ENCODE measurements around the gene LBHD1. TPM values are rescaled to one million over a fixed set of nuclear protein-coding genes. Genes with fewer than 3 reads are reported as not detected.

Gene LBHD1
- total and polyA plus RNA-seq, 2 of the 13 experiments (the other 11 are each of a cell fraction or from before 2014, with no cell fraction given), result 3.2 to 3.7 TPM

DNA sequence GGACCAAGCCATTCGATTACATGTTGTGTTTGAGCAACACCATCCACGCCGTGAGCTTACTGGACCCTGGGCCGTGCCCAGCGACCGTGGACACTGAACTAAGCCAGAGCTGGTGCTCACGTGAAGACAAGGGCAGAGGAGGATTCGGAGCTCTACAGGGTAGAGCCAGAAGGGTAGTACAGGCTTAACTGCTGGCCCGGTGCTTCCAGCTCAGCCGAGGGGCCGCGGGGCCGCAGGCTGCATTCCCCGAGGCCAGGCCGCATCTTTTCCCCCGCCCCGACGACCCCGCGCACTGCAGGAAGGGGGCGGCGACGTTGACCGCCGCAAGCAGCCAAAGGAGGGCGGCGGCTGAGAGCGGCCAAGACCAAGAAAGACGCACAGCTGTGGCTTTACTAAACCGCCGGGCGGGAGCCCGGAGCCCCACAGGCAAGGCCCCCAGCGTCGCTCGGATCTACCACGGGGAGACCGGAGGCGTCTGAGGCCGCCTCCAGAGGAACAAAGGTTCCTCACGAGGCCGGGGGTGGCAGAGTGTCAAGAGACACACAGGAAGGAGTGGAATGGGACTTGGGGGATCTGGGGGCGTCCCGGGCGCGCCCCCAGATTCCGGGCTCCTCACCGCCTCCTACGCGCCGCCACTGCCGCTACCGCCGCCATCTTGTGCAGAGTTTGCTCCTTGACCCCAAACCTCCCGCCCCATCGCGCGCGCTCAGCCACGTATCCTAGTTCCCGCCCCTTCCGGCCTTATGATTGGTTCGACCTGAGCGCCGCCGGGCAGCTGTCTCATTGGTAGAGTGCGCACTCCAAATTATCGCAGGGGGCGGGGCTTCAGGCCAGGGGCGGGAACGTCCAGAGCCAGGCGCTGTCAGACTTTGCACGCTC is 25.9 kb downstream of the LBHD1 start, which contains the start of gene GANAB (continued):
- TF ChIP-seq ZNF704 (CRISPR knock-in tag; IDR thresholded peaks at IDR 0.05; ENCODE audit: borderline replicate concordance) (no peak; the same call in 1 of the 2 replicates), KDM5B (CRISPR knock-in tag; IDR thresholded peaks at IDR 0.05; ENCODE audit: borderline replicate concordance) (peak; percentile 74), SP4 (CRISPR knock-in tag; IDR thresholded peaks at IDR 0.05) (peak; percentile 87), MXD3 (CRISPR knock-in tag; IDR thresholded peaks at IDR 0.05) (no peak; the same call in 1 of the 2 replicates), ZNF547 (CRISPR knock-in tag; IDR thresholded peaks at IDR 0.05) (no peak; the same call in 1 of the 2 replicates), KDM6A (CRISPR knock-in tag; IDR thresholded peaks at IDR 0.05; ENCODE audit: low read depth) (no peak), TEAD2 (CRISPR knock-in tag; IDR thresholded peaks at IDR 0.05) (no peak), ELF3 (CRISPR knock-in tag; IDR thresholded peaks at IDR 0.05) (peak; percentile 17; the same call in 1 of the 2 replicates), PHF5A (CRISPR knock-in tag; IDR thresholded peaks at IDR 0.05; ENCODE audit: low read depth, unreplicated experiment) (no peak), ZNF550 (CRISPR knock-in tag; IDR thresholded peaks at IDR 0.05; ENCODE audit: borderline replicate concordance) (no peak), SRSF9 (IDR thresholded peaks at IDR 0.05; ENCODE audit: borderline replicate concordance, insufficient read depth, low read depth, low read length, poor library complexity, severe bottlenecking) (no peak), STAT5B (CRISPR knock-in tag; IDR thresholded peaks at IDR 0.05) (0 out of 2 replicates have a peak, but pooled peaks have one; percentile 11), CENPT (CRISPR knock-in tag; IDR thresholded peaks at IDR 0.05; ENCODE audit: low read depth) (no peak), ZZZ3 (CRISPR knock-in tag; IDR thresholded peaks at IDR 0.05; ENCODE audit: borderline replicate concordance) (no peak; the same call in 1 of the 2 replicates), HNRNPK (IDR thresholded peaks at IDR 0.05; ENCODE audit: low read depth, low read length, poor library complexity, severe bottlenecking) (peak; percentile 63)
- TF ChIP-seq, protein P1, sequence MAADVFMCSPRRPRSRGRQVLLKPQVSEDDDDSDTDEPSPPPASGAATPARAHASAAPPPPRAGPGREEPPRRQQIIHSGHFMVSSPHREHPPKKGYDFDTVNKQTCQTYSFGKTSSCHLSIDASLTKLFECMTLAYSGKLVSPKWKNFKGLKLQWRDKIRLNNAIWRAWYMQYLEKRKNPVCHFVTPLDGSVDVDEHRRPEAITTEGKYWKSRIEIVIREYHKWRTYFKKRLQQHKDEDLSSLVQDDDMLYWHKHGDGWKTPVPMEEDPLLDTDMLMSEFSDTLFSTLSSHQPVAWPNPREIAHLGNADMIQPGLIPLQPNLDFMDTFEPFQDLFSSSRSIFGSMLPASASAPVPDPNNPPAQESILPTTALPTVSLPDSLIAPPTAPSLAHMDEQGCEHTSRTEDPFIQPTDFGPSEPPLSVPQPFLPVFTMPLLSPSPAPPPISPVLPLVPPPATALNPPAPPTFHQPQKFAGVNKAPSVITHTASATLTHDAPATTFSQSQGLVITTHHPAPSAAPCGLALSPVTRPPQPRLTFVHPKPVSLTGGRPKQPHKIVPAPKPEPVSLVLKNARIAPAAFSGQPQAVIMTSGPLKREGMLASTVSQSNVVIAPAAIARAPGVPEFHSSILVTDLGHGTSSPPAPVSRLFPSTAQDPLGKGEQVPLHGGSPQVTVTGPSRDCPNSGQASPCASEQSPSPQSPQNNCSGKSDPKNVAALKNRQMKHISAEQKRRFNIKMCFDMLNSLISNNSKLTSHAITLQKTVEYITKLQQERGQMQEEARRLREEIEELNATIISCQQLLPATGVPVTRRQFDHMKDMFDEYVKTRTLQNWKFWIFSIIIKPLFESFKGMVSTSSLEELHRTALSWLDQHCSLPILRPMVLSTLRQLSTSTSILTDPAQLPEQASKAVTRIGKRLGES (CRISPR knock-in tag; IDR thresholded peaks at IDR 0.05; ENCODE audit: borderline replicate concordance), result no peak
- TF ChIP-seq, protein P2, sequence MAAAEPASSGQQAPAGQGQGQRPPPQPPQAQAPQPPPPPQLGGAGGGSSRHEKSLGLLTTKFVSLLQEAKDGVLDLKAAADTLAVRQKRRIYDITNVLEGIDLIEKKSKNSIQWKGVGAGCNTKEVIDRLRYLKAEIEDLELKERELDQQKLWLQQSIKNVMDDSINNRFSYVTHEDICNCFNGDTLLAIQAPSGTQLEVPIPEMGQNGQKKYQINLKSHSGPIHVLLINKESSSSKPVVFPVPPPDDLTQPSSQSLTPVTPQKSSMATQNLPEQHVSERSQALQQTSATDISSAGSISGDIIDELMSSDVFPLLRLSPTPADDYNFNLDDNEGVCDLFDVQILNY (CRISPR knock-in tag; conservative IDR thresholded peaks at IDR 0.05), result peak; percentile 19; the same call in 1 of the 2 replicates
- TF ChIP-seq, protein P3, sequence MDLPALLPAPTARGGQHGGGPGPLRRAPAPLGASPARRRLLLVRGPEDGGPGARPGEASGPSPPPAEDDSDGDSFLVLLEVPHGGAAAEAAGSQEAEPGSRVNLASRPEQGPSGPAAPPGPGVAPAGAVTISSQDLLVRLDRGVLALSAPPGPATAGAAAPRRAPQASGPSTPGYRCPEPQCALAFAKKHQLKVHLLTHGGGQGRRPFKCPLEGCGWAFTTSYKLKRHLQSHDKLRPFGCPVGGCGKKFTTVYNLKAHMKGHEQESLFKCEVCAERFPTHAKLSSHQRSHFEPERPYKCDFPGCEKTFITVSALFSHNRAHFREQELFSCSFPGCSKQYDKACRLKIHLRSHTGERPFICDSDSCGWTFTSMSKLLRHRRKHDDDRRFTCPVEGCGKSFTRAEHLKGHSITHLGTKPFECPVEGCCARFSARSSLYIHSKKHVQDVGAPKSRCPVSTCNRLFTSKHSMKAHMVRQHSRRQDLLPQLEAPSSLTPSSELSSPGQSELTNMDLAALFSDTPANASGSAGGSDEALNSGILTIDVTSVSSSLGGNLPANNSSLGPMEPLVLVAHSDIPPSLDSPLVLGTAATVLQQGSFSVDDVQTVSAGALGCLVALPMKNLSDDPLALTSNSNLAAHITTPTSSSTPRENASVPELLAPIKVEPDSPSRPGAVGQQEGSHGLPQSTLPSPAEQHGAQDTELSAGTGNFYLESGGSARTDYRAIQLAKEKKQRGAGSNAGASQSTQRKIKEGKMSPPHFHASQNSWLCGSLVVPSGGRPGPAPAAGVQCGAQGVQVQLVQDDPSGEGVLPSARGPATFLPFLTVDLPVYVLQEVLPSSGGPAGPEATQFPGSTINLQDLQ (CRISPR knock-in tag; IDR thresholded peaks at IDR 0.05), result peak; percentile 29; the same call in 1 of the 2 replicates

Measured in HepG2 (cell line).